SK-MEL-5 (cell line): ENCODE measurements around the gene USB1. TPM values are rescaled to one million over a fixed set of nuclear protein-coding genes. Genes with fewer than 3 reads are reported as not detected.

Source experiments
- DNase-seq: peaks from one replicate; pipeline ENCODE4 v3.0.0-alpha.2; 2016; ENCODE audit warnings: low read depth, low spot score
- in situ Hi-C: cut with HindIII; loops from 2 replicates; pipeline ENCODE4 v1.10.0; 2016; ENCODE audit warnings: low sequenced_read_pairs, high pct_unique_total_duplicates, low pct_unique_long_range_greater_than_20kb
- total RNA-seq: library from RNA; depleted of rRNA; stranded (reverse); fragments of >200 nt; shearing (Covaris generic); gene quantifications from 2 replicates; pipeline ENCODE4 v1.2.3, GENCODE V29; 2014; rRNA removed

USB1 gene
- total RNA-seq, 1 experiment from 2014 or later: 10.2 TPM

DNA sequence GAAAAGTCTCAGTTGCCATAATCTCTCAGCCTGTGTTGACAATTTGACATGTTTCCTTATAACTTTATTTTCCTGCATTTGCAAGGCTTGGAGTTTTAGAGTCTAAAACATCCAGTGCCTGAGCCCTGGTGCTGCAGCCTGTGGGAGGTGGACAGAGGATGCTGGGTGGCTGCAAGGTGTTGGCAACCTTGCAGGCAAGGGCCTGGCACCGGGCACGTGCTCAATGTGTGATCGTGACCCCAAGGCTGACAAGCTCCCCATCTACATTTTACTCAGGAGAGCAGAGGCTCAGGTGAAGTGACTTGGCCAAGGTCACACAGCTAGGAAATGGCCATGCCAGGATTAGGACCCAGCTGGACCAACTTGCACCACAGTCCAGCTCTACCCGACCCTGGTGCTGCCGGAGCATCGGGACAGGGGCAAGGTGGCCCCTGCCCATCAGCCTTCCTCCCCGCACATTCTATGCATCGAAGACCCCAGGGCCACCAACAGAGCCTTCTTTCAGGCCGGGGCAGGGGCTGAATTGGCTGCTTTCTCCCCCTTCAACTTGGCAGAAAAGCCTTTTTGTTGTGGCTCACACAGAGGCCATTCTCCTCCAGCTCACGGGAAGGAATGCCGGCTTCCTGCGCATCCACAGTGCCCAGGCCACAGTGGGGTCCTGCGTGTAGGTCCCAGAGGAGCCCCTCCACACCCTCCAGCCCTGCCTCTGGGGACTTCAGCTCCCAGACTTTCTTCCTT lies 47.5 kb downstream of the USB1 start:
- in situ Hi-C loops: no loop called here
- peak; percentile 62 for DNase-seq

DNA sequence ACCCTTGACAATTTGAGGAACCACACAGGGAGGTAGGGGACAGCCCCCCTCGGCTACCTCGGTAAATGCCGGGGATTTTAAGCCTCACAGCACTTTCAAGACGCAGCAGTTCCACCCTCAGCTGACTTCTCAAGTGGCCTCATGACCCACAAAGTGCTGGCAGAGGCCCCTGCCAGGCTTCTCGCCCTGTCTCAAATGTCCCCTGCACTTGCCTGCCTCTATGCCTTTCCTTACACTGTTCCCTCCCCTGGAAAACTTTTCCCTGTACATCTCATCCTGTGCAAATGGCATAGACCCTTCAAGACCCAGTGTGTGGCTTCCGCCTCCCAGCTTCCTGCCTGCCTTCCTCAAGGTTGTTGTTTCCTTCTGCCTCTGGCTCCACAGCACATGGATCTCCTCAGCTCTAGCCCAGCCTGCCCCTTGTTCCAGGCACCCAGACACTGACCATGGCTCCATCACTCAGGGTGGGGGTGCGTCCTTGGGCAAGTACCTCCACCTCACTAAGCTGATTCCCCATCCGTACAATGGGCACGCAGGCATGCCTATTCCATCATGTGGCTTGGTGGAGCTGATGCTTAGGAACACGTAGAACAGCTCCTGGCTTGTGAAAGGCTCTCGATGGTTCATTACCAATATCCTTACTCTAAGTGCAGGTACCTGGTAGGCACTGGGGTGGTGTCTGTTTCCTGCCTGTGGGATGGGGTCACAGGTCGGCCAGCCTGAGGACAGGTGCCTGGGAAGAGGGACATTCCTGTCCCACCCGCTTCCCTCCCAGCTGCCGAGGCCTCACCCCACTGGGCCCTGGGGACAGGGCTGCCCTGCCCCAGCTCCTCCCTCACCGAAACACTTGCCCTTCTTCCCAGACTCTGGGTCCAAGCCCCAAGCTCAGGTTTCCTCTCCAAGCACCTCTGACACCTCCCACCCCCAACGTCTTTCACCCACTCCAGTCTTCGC lies 48.3 kb downstream of the USB1 start:
- DNase-seq: peak; percentile 52
- in situ Hi-C loops: no loop called here

DNA sequence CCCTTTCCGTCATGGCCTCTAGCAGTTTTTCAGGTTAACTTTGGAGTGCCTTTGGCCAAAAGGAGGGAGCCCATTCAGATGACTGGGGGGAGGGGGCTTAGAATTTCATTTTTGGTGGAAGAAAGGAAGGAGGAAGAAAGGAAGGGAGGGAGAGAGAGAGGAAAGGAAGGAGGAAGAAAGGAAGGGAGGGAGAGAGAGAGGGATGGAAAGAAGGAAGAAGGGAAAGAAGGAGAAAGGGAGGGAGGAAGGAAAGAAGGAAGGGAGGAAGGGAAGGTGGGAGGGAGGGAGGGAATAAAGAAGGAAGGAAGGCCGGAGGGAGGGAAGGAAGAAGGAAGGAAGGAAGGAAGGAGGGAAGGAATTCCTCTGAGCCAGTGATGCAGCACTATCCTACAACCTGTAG lies 50.1 kb downstream of the USB1 start:
- in situ Hi-C loops: no loop called here
- DNase-seq: no peak

- no peak for DNase-seq
- in situ Hi-C loops: no loop called here
Observed at GRCh38 chr16:58051821-58052603, 50.8 kb downstream of the USB1 start.

DNA sequence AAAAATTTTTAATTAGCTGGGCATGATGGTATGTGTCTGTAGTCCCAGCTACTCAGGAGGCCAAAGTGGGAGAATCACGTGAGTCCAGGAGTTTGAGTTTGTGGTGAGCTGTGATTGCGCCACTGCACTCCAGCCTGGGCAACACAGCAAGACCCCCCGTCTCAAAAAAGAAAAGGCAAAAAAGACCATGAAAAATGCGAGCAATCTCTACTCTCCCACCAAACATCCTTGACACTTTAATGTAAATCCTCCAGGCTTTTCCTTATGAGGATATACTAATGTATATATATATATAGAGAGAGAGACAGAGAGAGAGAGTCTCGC lies 52.4 kb downstream of the USB1 start:
- in situ Hi-C loops: no loop called here
- DNase-seq: no peak

- DNase-seq: no peak
- in situ Hi-C loops: no loop called here
Observed at GRCh38 chr16:58054289-58054688, 53.1 kb downstream of the USB1 start.

- in situ Hi-C loops: no loop called here
- no peak for DNase-seq
Observed at GRCh38 chr16:58056580-58056979, 55.4 kb downstream of the USB1 start.

DNA sequence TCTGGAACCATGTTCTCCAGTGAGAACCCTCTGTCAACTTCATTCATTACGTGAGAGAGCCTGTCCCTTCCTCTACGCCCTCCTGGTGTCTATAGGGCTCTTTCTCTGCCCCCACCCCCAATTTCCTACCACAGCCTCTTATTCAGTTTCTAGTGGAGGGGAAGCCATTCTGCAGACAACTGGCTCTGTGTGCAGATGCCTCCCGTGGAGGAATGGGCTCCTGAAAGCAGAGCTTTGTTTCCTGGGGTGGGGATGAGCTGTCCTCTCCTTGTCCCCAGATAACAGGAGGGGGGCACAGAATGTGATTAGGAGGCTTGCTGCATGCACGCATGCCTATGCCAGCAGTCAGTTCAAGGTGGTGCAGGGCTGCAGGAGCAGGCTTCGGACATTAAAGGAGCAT lies 55.9 kb downstream of the USB1 start:
- peak; percentile 62 for DNase-seq
- in situ Hi-C loops: no loop called here

- no peak for DNase-seq
- in situ Hi-C loops: no loop called here
Observed at GRCh38 chr16:58057784-58058183, 56.6 kb downstream of the USB1 start.

DNA sequence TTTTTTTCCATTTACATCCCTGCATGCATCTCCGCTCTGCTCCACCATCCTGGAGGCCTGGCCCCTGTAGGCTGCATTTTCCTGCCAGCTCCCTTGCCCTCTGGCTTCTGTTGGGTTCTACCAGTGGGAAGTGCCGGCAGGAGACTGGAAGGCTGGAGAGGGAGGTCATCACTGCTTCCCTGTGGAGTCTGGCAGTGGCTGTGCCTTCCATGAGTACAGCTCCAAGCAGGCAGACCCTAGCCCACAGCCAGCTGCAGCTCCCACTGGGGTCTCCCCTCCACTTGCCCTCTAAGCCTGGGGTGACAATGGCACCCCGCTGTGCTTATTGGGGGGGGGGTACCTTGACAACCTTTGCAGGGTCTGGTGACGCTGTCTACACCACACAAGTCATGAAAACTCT lies 61.6 kb downstream of the USB1 start:
- in situ Hi-C loops: no loop called here
- DNase-seq: no peak

DNA sequence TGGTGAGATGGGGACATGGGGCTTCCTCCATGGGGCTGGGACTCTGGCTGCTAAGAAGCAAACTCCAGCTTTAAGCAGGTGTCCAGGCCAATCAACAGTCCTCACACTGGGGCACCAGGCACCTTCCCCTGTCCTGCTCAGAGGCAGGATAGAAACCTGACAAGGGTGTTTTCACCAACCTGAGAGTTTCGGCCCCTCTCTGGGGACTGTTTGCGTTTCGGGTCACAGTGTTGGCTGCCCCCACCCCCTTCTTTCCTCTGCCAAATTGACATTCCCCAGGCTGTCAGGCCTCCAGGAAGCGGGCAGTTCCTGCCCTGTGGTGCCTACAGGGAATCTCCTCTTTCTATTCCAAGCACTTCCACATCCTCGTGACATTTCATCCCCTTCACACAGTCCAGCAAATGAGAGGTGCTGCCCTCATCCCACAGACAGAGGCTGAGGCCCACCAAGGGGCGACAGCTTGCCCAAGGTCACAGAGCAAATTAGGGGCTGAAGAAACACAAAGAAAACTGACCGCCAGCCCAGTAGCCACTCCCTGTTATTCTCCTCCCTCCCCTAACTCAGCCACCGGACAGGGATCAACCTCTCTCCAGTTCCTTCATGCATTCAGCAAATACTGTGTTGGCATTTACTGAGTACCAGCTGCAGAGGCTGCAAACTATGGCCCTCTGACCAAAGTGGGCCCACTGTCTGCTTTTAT lies 62.3 kb downstream of the USB1 start:
- in situ Hi-C loops: no loop called here
- DNase-seq: peak; percentile 7

- in situ Hi-C loops: no loop called here
- no peak for DNase-seq
Observed at GRCh38 chr16:58070585-58070984, 69.4 kb downstream of the USB1 start.

Other genes with a start within 250 kb of the USB1 start
- 50.4 and 68.1 TPM in 2 replicates for gene KIFC3, start 198.9 kb upstream of the USB1 start, total RNA-seq
- not detected in 2 replicates for gene CNGB1, start 30.3 kb upstream of the USB1 start, total RNA-seq
- gene ZNF319, start 735 bp upstream of the USB1 start, total RNA-seq: 1.7 and 1.9 TPM in 2 replicates
- 7.3 and 9.1 TPM in 2 replicates for gene MMP15, start 24.3 kb downstream of the USB1 start, total RNA-seq
- gene CFAP20, start 128.0 kb downstream of the USB1 start, total RNA-seq: 48.8 and 49.0 TPM in 2 replicates
- 17.6 and 18.9 TPM in 2 replicates for gene CSNK2A2, start 196.7 kb downstream of the USB1 start, total RNA-seq